Small intestine (tissue), 7 donors: ENCODE results near the gene TNIK. TPM values are rescaled to one million over a fixed set of nuclear protein-coding genes. Genes with fewer than 3 reads are reported as not detected.
"Not testable (repeated sequence)": the region's sequence is repeated elsewhere in the genome, so short reads cannot be mapped to it uniquely, and the experiment has no call there.

Source experiments
- DNase-seq, 2 donors: peaks; one replicate each; pipeline versions ENCODE4 v3.0.0 to v3.0.0-alpha.2; 2013
- FAIRE-seq: peaks from 2 replicates; lab custom pipeline; 2012; peaks lifted over from hg19 to GRCh38; lab: Jason Lieb, UNC
- H3K27ac ChIP-seq, 3 donors: one replicate each; pipeline ENCODE4 v1.5.1; 2013; ENCODE audit warnings: low read length in 2 of 3, mild to moderate bottlenecking in 2 of 3, control low read depth in 1 of 3, inconsistent platforms in 1 of 3, low read depth in 1 of 3, moderate library complexity in 1 of 3
- H3K27me3 ChIP-seq, 3 donors: one replicate each; pipeline ENCODE4 v1.6.1; 2013; ENCODE audit warnings: low read length in 3 of 3, inconsistent platforms in 1 of 3; ENCODE audit not compliant: control insufficient read depth in 3 of 3, insufficient read depth in 3 of 3
- H3K36me3 ChIP-seq, 3 donors: one replicate each; pipeline ENCODE4 v1.6.1; 2013; ENCODE audit warnings: low read length in 3 of 3, inconsistent platforms in 1 of 3, low read depth in 1 of 3, mild to moderate bottlenecking in 1 of 3, moderate library complexity in 1 of 3; ENCODE audit not compliant: control insufficient read depth in 3 of 3, insufficient read depth in 2 of 3
- H3K4me1 ChIP-seq, 3 donors: one replicate each; pipeline ENCODE4 v1.6.1; 2013; ENCODE audit warnings: low read length in 2 of 3, inconsistent platforms in 1 of 3, low read depth in 1 of 3, mild to moderate bottlenecking in 1 of 3, moderate library complexity in 1 of 3; ENCODE audit not compliant: control insufficient read depth in 3 of 3, insufficient read depth in 2 of 3
- H3K4me3 ChIP-seq, 3 donors: one replicate each; pipeline ENCODE4 v1.5.1; 2013; ENCODE audit warnings: low read length in 3 of 3, control low read depth in 1 of 3, inconsistent platforms in 1 of 3, low read depth in 1 of 3, mild to moderate bottlenecking in 1 of 3, moderate library complexity in 1 of 3
- H3K9me3 ChIP-seq, 2 donors: one replicate each; pipeline ENCODE4 v1.6.1; 2013; ENCODE audit warnings: low read depth in 1 of 2, low read length in 1 of 2; ENCODE audit not compliant: control insufficient read depth in 2 of 2, insufficient read depth in 1 of 2
- WGBS, 3 donors: extraction: QIAGEN DNeasy Blood & Tissue Kit; methylation state at CpG; one replicate each; pipeline ENCODE4 v1.1.7; 2013; 5-methylcytosine and 5-hydroxymethylcytosine counted together
- polyA plus RNA-seq, 4 donors: library from polyadenylated mRNA; stranded (reverse) in 3 of 4; unstranded in 1 of 4; fragments of 200-250 nt in 3 of 4; fragments of 120-200 nt in 1 of 4; gene quantifications; one replicate each; pipeline versions ENCODE4 v1.2.1 to v1.2.3, GENCODE V29; 2013
- donor health status: healthy with polysubstance abuse.
- donor health status: control.
- donor health status: control.
- donor health status: Bipolar disorder and iron deficiency.
- donor health status: healthy.

The TNIK gene
- polyA plus RNA-seq, 4 donors = 14.9 to 38.7 (median 27.5) TPM

- no peaks in the 10 kb centered on the region for H3K9me3 ChIP-seq
- FAIRE-seq = no peak
- 72 to 94% (median 93%) methylated on average over 1 of the region's 1 CpG for WGBS, 3 donors
These were observed 332.6 kb downstream of the TNIK start for GRCh38 chr3:171127611-171128010.

GRCh38 chr3:171126478-171127209 is 333.6 kb downstream of the TNIK start:
- H3K36me3 ChIP-seq = peaks cover 4 to 23% (median 9%) of the 10 kb centered on the region in 3 donors
- 95 to 97% (median 96%) methylated on average over 7 of the region's 7 CpGs for WGBS, 3 donors
- no peaks in the 10 kb centered on the region for H3K9me3 ChIP-seq
- no peak overlapping the region for H3K4me3 ChIP-seq
- H3K27me3 ChIP-seq = no peaks in the 10 kb centered on the region
- no peak overlapping the region for H3K27ac ChIP-seq
- peaks cover 0 to 4% (median 0%) of the 10 kb centered on the region in 3 donors for H3K4me1 ChIP-seq
- no peak for FAIRE-seq
- peak in 1 of 2 donors; percentile 39 for DNase-seq

More at GRCh38 chr3:171127611-171128010, 332.6 kb downstream of the TNIK start:
- Histone ChIP-seq H3K36me3 (peaks cover 3 to 17% (median 9%) of the 10 kb centered on the region in 3 donors), H3K27me3 (no peaks in the 10 kb centered on the region), H3K4me1 (no peaks in the 10 kb centered on the region), H3K27ac (no peak overlapping the region), H3K4me3 (no peak overlapping the region)
- DNase-seq = no peak

- H3K36me3 ChIP-seq = peaks cover 4 to 32% (median 14%) of the 10 kb centered on the region in 3 donors
- no peaks in the 10 kb centered on the region for H3K9me3 ChIP-seq
- no peak overlapping the region for H3K4me3 ChIP-seq
- peaks cover 0 to 4% (median 0%) of the 10 kb centered on the region in 3 donors for H3K4me1 ChIP-seq
- no peak overlapping the region for H3K27ac ChIP-seq
- 63 to 97% (median 92%) methylated on average over 1 of the region's 1 CpG for WGBS, 3 donors
- H3K27me3 ChIP-seq = no peaks in the 10 kb centered on the region
- DNase-seq (no peak), FAIRE-seq (no peak)
These were observed 335.2 kb downstream of the TNIK start for GRCh38 chr3:171125010-171125409.

- Histone ChIP-seq H3K36me3 (peaks cover 4 to 27% (median 14%) of the 10 kb centered on the region in 3 donors), H3K4me1 (peaks cover 0 to 4% (median 0%) of the 10 kb centered on the region in 3 donors), H3K4me3 (no peak overlapping the region), H3K27ac (no peak overlapping the region), H3K9me3 (no peaks in the 10 kb centered on the region), H3K27me3 (no peaks in the 10 kb centered on the region)
- FAIRE-seq (no peak), DNase-seq (no peak)
These were observed 336.3 kb downstream of the TNIK start for GRCh38 chr3:171123915-171124314.

GRCh38 chr3:171122861-171123260 is 337.3 kb downstream of the TNIK start:
- H3K4me1 ChIP-seq = peaks cover 0 to 4% (median 0%) of the 10 kb centered on the region in 3 donors
- peaks cover 4 to 27% (median 11%) of the 10 kb centered on the region in 3 donors for H3K36me3 ChIP-seq
- DNase-seq = no peak
- no peak overlapping the region for H3K4me3 ChIP-seq
- 64 to 79% (median 68%) methylated on average over 2 of the region's 2 CpGs for WGBS, 3 donors
- no peak for FAIRE-seq
- H3K27me3 ChIP-seq = no peaks in the 10 kb centered on the region
- no peaks in the 10 kb centered on the region for H3K9me3 ChIP-seq
- H3K27ac ChIP-seq = no peak overlapping the region

GRCh38 chr3:171122240-171122639 is 338.0 kb downstream of the TNIK start:
- H3K27ac ChIP-seq = no peak overlapping the region
- FAIRE-seq = no peak
- no peak overlapping the region for H3K4me3 ChIP-seq
- WGBS, 3 donors = 62 to 74% (median 65%) methylated on average over 3 of the region's 3 CpGs
- H3K9me3 ChIP-seq = no peaks in the 10 kb centered on the region
- DNase-seq = no peak
- peaks cover 0 to 4% (median 0%) of the 10 kb centered on the region in 3 donors for H3K4me1 ChIP-seq
- peaks cover 4 to 27% (median 11%) of the 10 kb centered on the region in 3 donors for H3K36me3 ChIP-seq
- no peaks in the 10 kb centered on the region for H3K27me3 ChIP-seq

- no peak overlapping the region for H3K4me3 ChIP-seq
- H3K27me3 ChIP-seq = no peaks in the 10 kb centered on the region
- H3K36me3 ChIP-seq = peaks cover 4 to 27% (median 10%) of the 10 kb centered on the region in 3 donors
- FAIRE-seq (no peak), DNase-seq (no peak)
- no peak overlapping the region for H3K27ac ChIP-seq
- no peaks in the 10 kb centered on the region for H3K9me3 ChIP-seq
- peaks cover 0 to 4% (median 0%) of the 10 kb centered on the region in 3 donors for H3K4me1 ChIP-seq
These were observed 338.4 kb downstream of the TNIK start for GRCh38 chr3:171121801-171122200.

- not testable (repeated sequence) for H3K27me3 ChIP-seq, FAIRE-seq, DNase-seq, H3K9me3 ChIP-seq, H3K4me1 ChIP-seq, H3K4me3 ChIP-seq, H3K27ac ChIP-seq
- WGBS, 3 donors = 98 to 99% (median 99%) methylated on average over 3 of the region's 3 CpGs
- H3K36me3 ChIP-seq = peaks cover 2 to 22% (median 10%) of the 10 kb centered on the region in 3 donors
These were observed 340.8 kb downstream of the TNIK start for GRCh38 chr3:171119402-171119801.
